HG03469 (cell line): ENCODE results near the gene ITPKB.
A peak's percentile ranks its signal among the peaks of the same experiment; 100 is the strongest.
"Not testable (repeated sequence)": the region's sequence is repeated elsewhere in the genome, so short reads cannot be mapped to it uniquely, and the experiment has no call there.

ENCODE experiments used
- ATAC-seq: cut with Tn5 transposase; IDR thresholded peaks from one replicate; pipeline ENCODE4 v1.9.1; 2021; ENCODE audit warnings: mild to moderate bottlenecking, moderate library complexity, moderate number of reproducible peaks; ENCODE audit not compliant: unreplicated experiment

Gene ITPKB

DNA sequence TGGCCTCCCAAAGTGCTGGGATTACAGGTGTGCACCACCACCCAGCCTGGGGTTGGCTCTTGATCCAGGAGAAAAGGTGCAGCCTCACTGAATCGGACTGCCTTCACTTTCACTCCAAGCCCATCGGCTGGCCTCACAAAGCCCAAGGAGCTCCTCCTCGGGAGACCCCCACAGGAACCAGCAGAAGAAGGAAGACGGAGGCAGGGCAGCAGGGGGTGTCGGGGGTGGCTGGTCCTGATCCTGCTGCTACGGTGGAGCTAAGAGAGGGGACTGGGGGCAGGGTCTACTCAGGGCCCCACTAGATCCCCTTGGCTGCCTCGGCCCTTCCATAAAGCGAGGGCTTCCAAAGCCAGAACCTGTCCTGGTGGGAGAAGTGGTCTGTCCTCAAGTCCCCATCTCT is 96.7 kb downstream of the ITPKB start:
- ATAC-seq = no peak

- no peak for ATAC-seq
Observed at GRCh38 chr1:226641671-226642231, 97.3 kb downstream of the ITPKB start.

- no peak for ATAC-seq
Observed at GRCh38 chr1:226640321-226641136, 98.6 kb downstream of the ITPKB start.

DNA sequence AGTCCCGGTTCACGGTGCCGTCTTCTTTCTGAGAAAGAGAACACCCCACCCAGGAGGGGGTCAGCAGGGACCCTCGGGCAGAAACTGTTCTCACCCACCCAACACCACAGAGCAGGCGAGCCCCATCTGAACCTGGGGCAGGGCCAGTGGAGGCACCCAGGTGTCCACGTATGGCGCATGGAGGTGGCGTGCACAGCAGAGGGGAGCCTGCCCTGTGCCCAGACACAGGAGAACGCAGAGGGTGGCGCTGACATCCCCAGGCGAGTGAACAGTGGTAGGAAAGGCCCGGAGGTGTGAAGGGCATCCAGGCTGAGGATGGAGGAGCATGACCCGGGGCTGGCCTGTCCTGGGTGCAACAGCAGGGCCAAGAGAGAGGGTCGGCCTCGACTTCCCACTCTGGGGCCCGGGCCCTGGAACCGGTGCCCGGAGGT is 99.4 kb downstream of the ITPKB start:
- ATAC-seq = no peak

GRCh38 chr1:226639206-226639605 is 99.9 kb downstream of the ITPKB start:
- not testable (repeated sequence) for ATAC-seq

- ATAC-seq = no peak
Observed at GRCh38 chr1:226638608-226639007, 100.5 kb downstream of the ITPKB start.

GRCh38 chr1:226638001-226638601 is 101.0 kb downstream of the ITPKB start:
- ATAC-seq = no peak

DNA sequence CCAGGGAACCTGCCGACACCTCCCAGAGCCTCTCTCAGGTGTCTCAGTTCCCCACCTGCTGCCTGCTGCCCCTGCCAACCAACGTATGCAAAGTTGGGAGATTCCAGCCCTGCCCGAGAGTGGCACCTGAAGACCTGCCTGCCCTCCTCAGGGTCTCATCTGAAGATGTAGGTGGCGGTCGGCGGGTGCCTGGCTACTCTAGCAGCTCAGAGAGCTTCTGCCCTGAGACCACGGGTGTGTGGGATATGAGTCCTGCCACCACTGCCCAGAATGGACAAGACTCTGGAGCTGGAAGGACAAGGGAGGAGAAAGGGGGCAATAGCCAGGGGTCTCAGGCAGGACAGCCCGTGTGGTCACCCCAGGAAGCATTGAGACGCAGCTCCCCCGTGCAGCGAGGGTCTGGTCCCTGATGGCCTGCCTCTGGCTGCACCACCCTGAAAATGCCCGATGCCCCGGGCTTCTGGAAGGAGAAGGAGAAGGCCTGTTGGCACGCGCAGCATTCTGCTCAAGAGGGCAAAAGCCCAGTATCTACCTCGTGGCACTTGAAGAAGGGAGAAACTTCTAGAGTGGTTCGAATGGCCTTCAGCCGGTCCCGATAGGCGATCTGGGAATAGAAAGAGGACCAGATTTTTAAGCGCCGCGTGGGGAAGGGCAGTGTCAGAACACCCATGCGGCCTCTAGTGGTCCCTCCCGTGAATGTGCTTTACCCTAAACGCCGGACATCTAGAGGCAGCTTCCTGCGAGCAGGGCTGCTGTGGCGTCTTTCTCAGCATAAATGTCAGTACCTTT is 101.7 kb downstream of the ITPKB start:
- no peak for ATAC-seq

GRCh38 chr1:226636847-226637096 is 102.3 kb downstream of the ITPKB start:
- ATAC-seq = no peak

DNA sequence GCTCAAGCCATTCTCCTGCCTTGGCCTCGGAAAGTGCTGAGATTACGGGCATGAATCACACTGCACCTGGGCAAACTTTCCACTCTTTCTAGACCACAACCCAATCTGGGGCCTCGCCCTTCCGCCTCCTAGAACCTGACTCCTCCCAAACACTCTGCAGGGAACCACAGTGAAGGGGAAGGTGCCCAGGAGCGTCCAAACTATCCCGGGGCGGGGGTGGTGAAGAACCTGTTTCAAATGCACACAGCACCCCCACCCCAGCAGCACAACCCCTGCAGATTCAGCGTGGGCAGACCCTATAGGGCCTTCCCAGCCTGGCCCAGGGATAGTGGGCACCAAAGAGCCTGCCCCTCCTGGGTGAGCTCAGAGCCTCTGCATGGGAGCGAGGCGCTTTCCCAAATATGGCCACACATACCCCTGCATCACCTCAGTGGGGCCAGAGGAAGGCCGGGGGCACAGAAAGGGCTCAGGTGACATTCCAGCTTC is 103.6 kb downstream of the ITPKB start:
- ATAC-seq = no peak

GRCh38 chr1:226634611-226635246 is 104.4 kb downstream of the ITPKB start:
- no peak for ATAC-seq

DNA sequence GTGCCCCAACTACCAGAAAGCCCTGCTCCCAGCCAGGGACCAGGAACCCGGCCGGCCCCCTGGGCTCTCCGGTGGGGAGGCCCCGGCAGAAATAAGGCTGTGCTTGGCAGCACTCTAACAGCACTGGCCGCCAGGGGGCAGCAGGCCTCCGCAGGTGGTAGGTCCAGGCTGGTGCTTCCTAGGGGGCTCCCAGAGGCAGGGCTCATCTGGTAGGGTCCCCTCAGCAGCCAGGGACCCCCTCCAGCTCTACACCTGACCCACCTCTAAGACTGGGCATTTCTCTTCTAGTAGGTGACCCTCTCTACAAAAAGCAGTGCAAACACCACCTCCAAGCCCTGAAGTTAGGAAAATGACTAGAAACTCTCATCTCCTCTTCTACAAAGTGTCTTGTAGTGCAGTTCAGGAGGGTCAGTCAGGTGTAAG is 104.9 kb downstream of the ITPKB start:
- peak; percentile 62 for ATAC-seq

- ATAC-seq = peak; percentile 21
Observed at GRCh38 chr1:226633541-226634165, 105.4 kb downstream of the ITPKB start.

DNA sequence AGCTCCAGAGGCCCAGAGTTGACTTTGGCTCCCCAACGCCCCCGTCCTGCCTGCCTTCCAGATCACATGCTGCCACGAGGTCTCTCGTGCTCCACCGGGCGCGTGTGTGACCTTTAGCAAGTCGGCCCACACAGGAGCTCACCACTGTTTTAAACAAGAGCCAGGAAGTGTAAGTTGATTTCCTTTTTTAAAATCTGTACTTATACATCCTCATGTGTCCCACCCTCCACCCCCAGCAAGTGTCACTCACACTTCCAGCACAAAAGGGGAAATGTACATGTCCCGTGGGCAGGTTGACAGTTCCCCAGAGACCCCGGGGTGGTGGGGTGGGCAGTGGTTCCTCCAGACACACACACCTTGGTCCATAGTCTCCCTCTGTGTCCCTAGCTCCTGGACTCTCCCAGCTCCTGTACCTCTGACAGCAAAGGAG is 106.1 kb downstream of the ITPKB start:
- ATAC-seq = no peak

GRCh38 chr1:226632169-226632879 is 106.8 kb downstream of the ITPKB start:
- no peak for ATAC-seq

- no peak for ATAC-seq
Observed at GRCh38 chr1:226631229-226632000, 107.7 kb downstream of the ITPKB start.

DNA sequence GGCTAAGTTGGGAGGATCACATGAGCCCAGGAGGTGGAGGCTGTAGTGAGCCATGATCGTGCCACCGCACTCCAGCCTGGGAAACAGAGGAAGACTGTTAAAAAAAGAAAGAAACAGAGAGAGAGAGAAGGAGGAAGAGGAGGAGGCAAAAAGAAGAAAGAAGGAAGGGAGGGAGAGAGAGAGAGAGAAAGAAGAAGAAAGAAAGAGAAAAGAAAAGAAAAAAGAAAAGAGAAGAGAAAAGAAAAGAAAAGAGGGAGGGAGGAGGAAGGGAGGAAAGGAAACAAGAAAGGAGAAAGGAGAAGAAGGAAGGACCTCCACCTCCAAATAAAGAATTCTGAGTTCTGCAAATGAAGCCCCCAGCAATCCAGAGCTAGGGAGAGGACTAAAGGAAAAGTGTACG is 108.5 kb downstream of the ITPKB start:
- no peak for ATAC-seq

- ATAC-seq = no peak
Observed at GRCh38 chr1:226629896-226630550, 109.1 kb downstream of the ITPKB start.
